IPS-18a (cell line): ENCODE measurements around the gene OPN1SW.

Experiments used
- H3K27ac ChIP-seq: one replicate; pipeline ENCODE4 v1.5.1; 2013; ENCODE audit warnings: low read length
- H3K27me3 ChIP-seq: one replicate; pipeline ENCODE4 v1.6.1; 2013; ENCODE audit warnings: mild to moderate bottlenecking, low read length; ENCODE audit not compliant: control insufficient read depth, insufficient read depth
- H3K36me3 ChIP-seq: one replicate; pipeline ENCODE4 v1.6.1; 2013; ENCODE audit warnings: low read depth, low read length; ENCODE audit not compliant: control insufficient read depth
- H3K4me1 ChIP-seq: one replicate; pipeline ENCODE4 v1.6.1; 2013; ENCODE audit warnings: low read depth, low read length; ENCODE audit not compliant: control insufficient read depth
- H3K4me3 ChIP-seq: one replicate; pipeline ENCODE4 v1.5.1; 2013; ENCODE audit warnings: low read length
- H3K9ac ChIP-seq: one replicate; pipeline ENCODE4 v1.6.1; 2013; ENCODE audit warnings: mild to moderate bottlenecking, low read length, moderate library complexity
- H3K9me3 ChIP-seq: one replicate; pipeline ENCODE4 v1.6.1; 2013; ENCODE audit warnings: low read depth, low read length; ENCODE audit not compliant: control insufficient read depth

OPN1SW gene

DNA sequence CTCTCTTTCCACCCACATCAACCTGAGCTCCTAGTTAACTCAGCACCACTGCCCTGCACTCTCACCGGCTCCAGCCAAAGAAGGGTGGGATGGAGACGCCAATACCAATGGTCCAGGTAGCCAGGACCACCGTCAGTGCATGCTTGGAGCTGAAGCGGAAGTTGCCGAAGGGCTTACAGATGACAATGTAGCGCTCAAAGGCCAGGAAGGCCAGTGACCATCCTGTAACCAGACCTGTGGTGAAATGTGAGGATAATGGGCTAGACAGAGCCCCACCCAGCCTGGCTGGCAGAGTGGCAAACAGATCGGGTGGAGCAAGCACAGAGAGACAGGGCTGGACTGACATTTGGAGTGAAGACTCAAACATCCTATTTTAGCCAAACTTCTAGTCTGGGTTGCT lies 673 bp downstream of the OPN1SW start:
- Histone ChIP-seq H3K9me3 (no peaks in the 10 kb centered on the region), H3K27me3 (no peaks in the 10 kb centered on the region), H3K4me3 (no peak overlapping the region), H3K27ac (no peak overlapping the region), H3K9ac (no peak overlapping the region), H3K4me1 (no peaks in the 10 kb centered on the region), H3K36me3 (peaks cover 22% of the 10 kb centered on the region)

DNA sequence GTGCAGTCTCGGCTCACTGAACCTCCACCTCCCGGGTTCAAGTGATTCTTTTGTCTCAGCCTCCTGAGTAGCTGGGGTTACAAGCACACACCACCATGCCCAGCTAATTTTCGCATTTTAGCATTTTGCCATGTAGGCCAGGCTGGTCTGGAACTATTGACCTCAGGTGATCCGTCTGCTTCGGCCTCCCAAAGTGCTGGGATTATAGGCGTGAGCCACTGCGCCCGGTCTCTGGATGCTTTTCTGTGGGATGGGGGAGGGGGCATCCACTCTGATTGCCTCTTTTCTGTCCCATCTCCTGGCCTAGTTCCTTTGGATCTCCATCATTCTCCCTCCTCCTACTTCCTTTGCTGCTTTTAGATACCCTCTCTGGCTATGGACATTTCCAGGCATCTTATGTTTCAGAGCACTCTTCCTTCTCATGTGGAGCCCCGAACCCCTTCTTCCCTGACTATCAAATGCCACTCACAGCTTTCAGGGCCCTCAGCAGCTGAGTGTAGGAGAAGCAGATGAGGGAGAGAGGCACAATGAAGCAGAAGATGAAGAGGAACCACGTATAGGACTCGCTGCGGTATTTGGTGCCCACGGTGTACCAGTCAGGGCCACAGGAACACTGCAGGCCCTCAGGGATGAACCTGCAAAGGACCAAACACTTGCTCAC lies 1.4 kb downstream of the OPN1SW start:
- no peaks in the 10 kb centered on the region for H3K9me3 ChIP-seq
- H3K27ac ChIP-seq, result no peak overlapping the region
- H3K4me1 ChIP-seq, result no peaks in the 10 kb centered on the region
- H3K9ac ChIP-seq, result no peak overlapping the region
- H3K4me3 ChIP-seq, result no peak overlapping the region
- H3K36me3 ChIP-seq, result peaks cover 29% of the 10 kb centered on the region
- H3K27me3 ChIP-seq, result no peaks in the 10 kb centered on the region

DNA sequence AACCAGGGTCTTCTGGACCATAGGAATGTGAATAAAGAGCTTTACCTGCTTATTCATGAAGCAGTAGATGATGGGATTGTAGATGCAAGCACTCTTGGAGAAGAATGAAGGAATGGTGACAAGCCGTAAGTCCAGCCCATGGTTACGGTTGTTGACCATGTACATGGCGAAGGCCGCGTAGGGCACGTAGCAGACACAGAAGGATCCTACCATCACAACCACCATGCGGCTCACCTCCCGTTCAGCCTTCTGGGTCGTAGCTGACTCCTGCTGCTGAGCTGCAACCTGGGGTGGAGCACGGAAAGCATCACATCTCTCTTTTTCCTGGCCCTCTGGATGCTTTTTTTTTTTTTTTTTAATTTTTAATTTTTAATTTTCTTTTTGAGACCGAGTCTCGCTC lies 2.0 kb downstream of the OPN1SW start:
- Histone ChIP-seq H3K9me3 (no peaks in the 10 kb centered on the region), H3K27me3 (no peaks in the 10 kb centered on the region), H3K4me1 (no peaks in the 10 kb centered on the region), H3K4me3 (no peak overlapping the region), H3K27ac (no peak overlapping the region), H3K9ac (no peak overlapping the region), H3K36me3 (peaks cover 34% of the 10 kb centered on the region)

DNA sequence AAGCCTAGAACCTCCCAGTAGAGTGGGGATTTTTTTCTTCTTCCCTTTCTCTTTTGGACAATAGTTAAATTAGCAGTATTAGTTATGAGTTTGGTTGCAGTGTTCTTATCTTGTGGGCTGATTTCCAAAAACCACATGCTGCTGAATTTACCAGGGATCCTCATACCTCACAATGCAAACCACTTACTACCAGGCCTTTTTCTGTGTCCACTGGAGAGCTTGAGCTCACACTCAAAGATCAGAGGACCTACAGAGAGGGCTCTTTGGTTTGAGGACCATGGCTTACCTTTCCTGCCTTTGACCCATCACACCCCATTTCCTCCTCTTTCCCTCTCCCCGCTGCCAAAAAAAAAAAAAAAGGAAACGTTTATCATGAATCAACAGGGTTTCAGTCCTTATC lies 5.4 kb downstream of the OPN1SW start:
- H3K4me1 ChIP-seq, result no peaks in the 10 kb centered on the region
- no peaks in the 10 kb centered on the region for H3K27me3 ChIP-seq
- H3K27ac ChIP-seq, result no peak overlapping the region
- peaks cover 50% of the 10 kb centered on the region for H3K36me3 ChIP-seq
- H3K9ac ChIP-seq, result no peak overlapping the region
- H3K4me3 ChIP-seq, result no peak overlapping the region
- H3K9me3 ChIP-seq, result no peaks in the 10 kb centered on the region

DNA sequence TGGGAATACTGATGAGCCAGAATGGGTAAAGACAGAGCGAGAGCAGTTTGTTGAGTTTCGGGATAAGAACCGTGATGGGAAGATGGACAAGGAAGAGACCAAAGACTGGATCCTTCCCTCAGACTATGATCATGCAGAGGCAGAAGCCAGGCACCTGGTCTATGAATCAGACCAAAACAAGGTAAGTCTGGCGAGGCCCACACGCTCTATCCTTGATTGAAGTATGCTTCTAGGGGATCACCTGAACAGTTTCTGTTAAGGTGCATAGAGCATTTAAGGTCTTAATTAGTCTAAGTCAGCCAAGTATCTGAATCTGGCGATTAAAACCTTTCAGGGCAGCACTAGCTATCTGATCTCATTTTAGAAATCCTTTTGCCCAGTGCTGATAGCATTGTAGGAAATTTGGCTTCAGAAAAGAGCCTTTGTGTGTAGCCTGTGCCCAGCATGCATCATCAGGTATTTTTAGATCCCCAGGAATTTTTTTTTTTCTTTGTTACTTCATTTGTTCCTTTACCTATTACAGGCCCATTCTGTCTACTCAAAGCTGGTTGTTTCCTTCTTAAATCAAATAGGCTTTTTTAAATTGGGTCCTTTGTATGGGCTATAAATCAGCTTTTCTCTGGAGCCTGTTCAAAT lies 8.0 kb downstream of the OPN1SW start:
- Histone ChIP-seq H3K27me3 (no peaks in the 10 kb centered on the region), H3K4me3 (no peak overlapping the region), H3K9me3 (no peaks in the 10 kb centered on the region), H3K27ac (no peak overlapping the region), H3K4me1 (no peaks in the 10 kb centered on the region), H3K36me3 (peaks cover 59% of the 10 kb centered on the region), H3K9ac (no peak overlapping the region)

DNA sequence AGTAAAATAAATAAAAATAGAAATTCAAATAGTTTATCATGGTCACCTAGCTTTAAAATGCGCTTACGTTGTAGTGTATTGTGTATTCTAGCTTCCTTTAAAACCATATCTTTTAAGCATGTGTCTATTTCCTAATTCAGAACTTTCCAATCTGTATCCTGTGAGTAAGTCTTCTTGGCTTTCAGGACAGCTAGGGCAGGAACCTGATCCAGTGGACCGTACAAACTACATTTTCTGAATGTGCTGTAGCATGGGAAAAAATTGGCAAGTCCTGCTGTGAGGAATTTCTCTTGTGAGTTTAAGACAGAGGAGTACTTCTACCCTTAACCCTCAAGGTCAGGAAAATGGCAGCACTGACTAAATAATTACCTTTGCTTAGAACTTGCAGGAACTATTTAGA lies 12.1 kb downstream of the OPN1SW start:
- Histone ChIP-seq H3K27ac (no peak overlapping the region), H3K9ac (no peak overlapping the region), H3K36me3 (peaks cover 61% of the 10 kb centered on the region), H3K27me3 (no peaks in the 10 kb centered on the region), H3K4me3 (no peak overlapping the region), H3K9me3 (no peaks in the 10 kb centered on the region), H3K4me1 (no peaks in the 10 kb centered on the region)

DNA sequence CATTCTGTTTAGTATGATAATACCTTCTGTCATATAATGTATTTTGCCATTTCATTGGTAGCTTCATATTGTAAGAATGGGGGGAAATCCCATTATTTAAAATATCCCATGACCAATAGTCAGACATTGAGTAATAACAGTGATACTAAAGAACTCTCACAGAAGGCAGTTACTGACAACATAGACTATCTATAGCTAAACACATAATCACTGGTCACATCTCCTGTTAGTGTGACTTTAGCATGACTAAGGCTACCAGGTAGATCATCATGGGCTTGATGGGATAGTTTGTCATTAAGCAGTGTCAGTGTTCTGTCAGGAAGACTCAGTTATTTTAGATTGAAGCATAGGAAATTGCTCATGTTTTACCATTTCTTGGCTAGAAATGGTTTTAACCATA lies 16.4 kb downstream of the OPN1SW start:
- Histone ChIP-seq H3K27ac (no peak overlapping the region), H3K9me3 (no peaks in the 10 kb centered on the region), H3K36me3 (peaks cover 79% of the 10 kb centered on the region), H3K4me1 (no peaks in the 10 kb centered on the region), H3K4me3 (no peak overlapping the region), H3K9ac (no peak overlapping the region), H3K27me3 (no peaks in the 10 kb centered on the region)

DNA sequence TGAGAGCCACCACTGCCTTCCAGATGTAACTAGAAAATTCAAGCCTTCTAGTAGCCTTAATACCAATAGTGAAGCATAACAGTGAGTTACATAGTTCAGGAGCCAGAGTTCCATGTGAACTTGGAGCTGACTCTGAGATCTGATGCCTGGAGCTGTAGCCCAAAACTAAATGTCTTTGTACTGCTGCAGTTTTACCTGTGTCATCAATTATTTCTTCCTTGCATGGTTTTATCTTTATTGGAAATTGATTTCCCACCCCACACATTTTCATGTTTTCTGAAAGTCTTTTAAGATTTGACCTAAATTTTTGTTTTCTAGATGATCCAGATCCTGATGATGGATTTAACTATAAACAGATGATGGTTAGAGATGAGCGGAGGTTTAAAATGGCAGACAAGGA lies 17.0 kb downstream of the OPN1SW start:
- Histone ChIP-seq H3K27me3 (no peaks in the 10 kb centered on the region), H3K36me3 (peaks cover 79% of the 10 kb centered on the region), H3K9me3 (no peaks in the 10 kb centered on the region)

DNA sequence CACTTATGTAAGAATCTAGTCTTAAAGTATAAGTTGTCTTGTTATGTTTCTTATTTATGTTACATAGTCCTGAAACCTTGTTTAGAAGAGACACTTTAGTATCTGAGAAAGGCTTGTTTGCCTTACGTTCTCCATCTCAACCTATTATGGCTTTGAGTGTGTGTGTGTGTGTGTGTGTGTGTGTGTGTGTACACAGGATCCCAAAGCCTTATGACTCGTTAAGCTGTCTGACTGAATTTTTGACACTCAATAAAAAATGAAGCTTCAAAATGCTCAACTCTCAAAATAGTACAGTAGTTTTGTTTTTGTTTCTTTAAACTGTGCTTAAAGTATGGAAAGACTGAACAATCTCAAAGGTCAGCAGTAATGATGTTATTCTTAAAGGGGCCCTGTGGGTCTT lies 18.4 kb downstream of the OPN1SW start:
- H3K4me3 ChIP-seq, result no peak overlapping the region
- peaks cover 88% of the 10 kb centered on the region for H3K36me3 ChIP-seq
- H3K27ac ChIP-seq, result no peak overlapping the region
- H3K9me3 ChIP-seq, result no peaks in the 10 kb centered on the region
- no peaks in the 10 kb centered on the region for H3K27me3 ChIP-seq
- no peaks in the 10 kb centered on the region for H3K4me1 ChIP-seq
- H3K9ac ChIP-seq, result no peak overlapping the region

More for the DNA sequence above, 17.0 kb downstream of the OPN1SW start:
- Histone ChIP-seq H3K9ac (no peak overlapping the region), H3K4me1 (no peaks in the 10 kb centered on the region), H3K4me3 (no peak overlapping the region), H3K27ac (no peak overlapping the region)

DNA sequence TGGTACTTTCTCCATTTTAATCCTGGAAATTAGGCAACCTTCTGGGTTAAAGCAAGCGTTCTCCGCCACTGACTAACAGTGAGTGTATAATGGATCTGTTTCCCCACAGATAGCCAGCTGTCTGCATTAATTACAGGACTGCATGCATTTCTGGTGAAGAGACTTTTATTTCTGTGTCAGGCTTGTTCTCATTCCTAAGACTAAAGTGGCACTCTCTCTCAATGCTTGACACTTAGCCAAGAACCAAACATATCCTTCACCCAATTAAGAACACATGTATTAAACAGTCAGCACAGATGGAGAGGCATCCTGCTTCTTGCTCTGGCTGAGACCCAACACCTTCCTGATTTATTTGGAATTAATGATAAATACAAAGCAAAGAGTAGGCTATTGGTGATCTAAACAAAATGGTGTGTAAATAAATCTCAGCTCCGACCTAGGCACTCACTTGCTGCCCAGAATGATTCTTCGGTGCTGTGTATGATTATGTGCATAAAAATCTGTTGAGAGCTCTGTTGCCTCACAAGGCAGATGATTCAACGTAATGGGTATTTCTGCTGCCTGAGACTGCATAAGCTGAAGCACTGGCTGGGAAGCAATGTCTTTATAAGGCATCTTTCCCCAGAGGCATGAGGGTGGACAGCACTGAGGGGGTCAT lies 19.6 kb downstream of the OPN1SW start:
- Histone ChIP-seq H3K36me3 (peaks cover 86% of the 10 kb centered on the region), H3K4me1 (no peaks in the 10 kb centered on the region), H3K9ac (no peak overlapping the region), H3K27me3 (no peaks in the 10 kb centered on the region), H3K27ac (no peak overlapping the region), H3K4me3 (no peak overlapping the region), H3K9me3 (no peaks in the 10 kb centered on the region)

DNA sequence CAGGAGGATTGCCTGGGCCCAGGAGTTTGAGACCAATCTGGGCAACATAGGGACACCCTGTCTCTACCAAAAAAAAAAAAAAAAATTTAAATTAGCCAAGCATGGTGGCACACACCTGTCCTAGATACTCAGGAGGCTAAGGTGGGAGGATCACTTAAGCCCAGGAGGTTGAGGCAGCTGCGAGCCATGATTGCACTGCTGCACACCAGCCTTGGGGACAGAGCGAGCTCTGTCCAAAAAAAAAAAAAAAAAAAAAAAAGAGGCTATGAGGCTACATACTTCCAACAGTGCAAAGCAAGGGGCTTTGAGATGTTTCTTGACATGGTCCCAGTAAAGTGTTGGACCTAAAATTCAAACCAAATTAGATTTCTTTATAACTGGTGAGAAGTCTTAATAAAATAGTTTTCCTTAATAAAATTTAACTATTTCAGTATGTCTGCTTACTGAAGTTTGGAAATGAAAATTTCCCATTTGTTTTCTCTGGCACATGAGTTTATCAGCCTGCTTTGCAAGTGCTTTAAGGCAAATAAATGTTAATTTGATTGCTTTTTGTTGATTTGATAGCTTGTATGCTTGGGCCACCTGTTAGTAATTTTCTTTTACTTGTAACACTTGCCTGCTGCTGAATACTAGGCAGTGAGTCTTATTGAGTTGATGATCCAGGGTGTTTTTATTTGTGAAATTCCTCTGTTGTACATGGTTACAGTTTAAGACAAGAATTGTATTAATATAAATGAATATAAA lies 20.3 kb downstream of the OPN1SW start:
- H3K27ac ChIP-seq, result no peak overlapping the region
- no peaks in the 10 kb centered on the region for H3K27me3 ChIP-seq
- H3K36me3 ChIP-seq, result peaks cover 83% of the 10 kb centered on the region
- H3K4me3 ChIP-seq, result no peak overlapping the region
- no peaks in the 10 kb centered on the region for H3K4me1 ChIP-seq
- H3K9me3 ChIP-seq, result no peaks in the 10 kb centered on the region
- H3K9ac ChIP-seq, result no peak overlapping the region
